ENCODE results near the gene DLEC1. TPM values are rescaled to one million over a fixed set of nuclear protein-coding genes. Genes with fewer than 3 reads are reported as not detected.

The DLEC1 gene
- total and polyA plus RNA-seq, 9 of the 15 experiments (the other 6 are each of a cell fraction or from before 2014, with no cell fraction given) = 0.07 to 0.08 TPM; not detected in 7

- TF ChIP-seq, protein P1, sequence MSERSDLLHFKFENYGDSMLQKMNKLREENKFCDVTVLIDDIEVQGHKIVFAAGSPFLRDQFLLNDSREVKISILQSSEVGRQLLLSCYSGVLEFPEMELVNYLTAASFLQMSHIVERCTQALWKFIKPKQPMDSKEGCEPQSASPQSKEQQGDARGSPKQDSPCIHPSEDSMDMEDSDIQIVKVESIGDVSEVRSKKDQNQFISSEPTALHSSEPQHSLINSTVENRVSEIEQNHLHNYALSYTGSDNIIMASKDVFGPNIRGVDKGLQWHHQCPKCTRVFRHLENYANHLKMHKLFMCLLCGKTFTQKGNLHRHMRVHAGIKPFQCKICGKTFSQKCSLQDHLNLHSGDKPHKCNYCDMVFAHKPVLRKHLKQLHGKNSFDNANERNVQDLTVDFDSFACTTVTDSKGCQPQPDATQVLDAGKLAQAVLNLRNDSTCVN (CRISPR knock-in tag; IDR thresholded peaks at IDR 0.05) = peak; percentile 83; the same call in 1 of the 2 replicates
- 0 out of 2 replicates have a peak, but pooled peaks have one; percentile 26 for TF ChIP-seq ZNF133 (CRISPR knock-in tag; IDR thresholded peaks at IDR 0.05)
- no peak for TF ChIP-seq PTRF (tag; IDR thresholded peaks at IDR 0.05)
- no peak for TF ChIP-seq ZNF586 (CRISPR knock-in tag; conservative IDR thresholded peaks at IDR 0.05)
- 0 out of 2 replicates have a peak, but pooled peaks have one; percentile 64 for TF ChIP-seq ZNF165 (CRISPR knock-in tag; IDR thresholded peaks at IDR 0.05; ENCODE audit: borderline replicate concordance)
- TF ChIP-seq GTF2E2 (tag; IDR thresholded peaks at IDR 0.05) = no peak
- TF ChIP-seq DPF2 (IDR thresholded peaks at IDR 0.05) = peak; percentile 51; the same call in 1 of the 2 replicates
- 0 out of 4 replicates have a peak, but pooled peaks of 1 of the 2 experiments have one; percentile 14 for TF ChIP-seq FOXA3 (CRISPR knock-in tag; conservative IDR thresholded peaks at IDR 0.05 in 1 of 2, IDR thresholded peaks at IDR 0.05 in 1 of 2)
- 0 out of 2 replicates have a peak, but pooled peaks have one; percentile 20 for TF ChIP-seq ARID1B (IDR thresholded peaks at IDR 0.05)
- TF ChIP-seq ZNF263 (CRISPR knock-in tag; IDR thresholded peaks at IDR 0.05; ENCODE audit: borderline replicate concordance) = peak; percentile 49; the same call in 1 of the 2 replicates
- no peak for TF ChIP-seq MEF2D (tag; conservative IDR thresholded peaks at IDR 0.05; ENCODE audit: low read depth)
- no peak for TF ChIP-seq POLR2H (tag; IDR thresholded peaks at IDR 0.05; ENCODE audit: low read depth)
- TF ChIP-seq TOE1 (IDR thresholded peaks at IDR 0.05; ENCODE audit: borderline replicate concordance) = peak; percentile 53; the same call in 1 of the 2 replicates
- TF ChIP-seq TOE1 (CRISPR knock-in tag; IDR thresholded peaks at IDR 0.05; ENCODE audit: borderline replicate concordance, low read depth) = no peak
- TF ChIP-seq ZNF644 (tag; IDR thresholded peaks at IDR 0.05; ENCODE audit: low read depth) = no peak
- TF ChIP-seq ZNF592 (IDR thresholded peaks at IDR 0.05) = no peak
- no peak for TF ChIP-seq SRSF3 (IDR thresholded peaks at IDR 0.05; ENCODE audit: insufficient read depth, low read length)
- TF ChIP-seq HDGF (IDR thresholded peaks at IDR 0.05) = peak; percentile 97
- TF ChIP-seq, protein P2, sequence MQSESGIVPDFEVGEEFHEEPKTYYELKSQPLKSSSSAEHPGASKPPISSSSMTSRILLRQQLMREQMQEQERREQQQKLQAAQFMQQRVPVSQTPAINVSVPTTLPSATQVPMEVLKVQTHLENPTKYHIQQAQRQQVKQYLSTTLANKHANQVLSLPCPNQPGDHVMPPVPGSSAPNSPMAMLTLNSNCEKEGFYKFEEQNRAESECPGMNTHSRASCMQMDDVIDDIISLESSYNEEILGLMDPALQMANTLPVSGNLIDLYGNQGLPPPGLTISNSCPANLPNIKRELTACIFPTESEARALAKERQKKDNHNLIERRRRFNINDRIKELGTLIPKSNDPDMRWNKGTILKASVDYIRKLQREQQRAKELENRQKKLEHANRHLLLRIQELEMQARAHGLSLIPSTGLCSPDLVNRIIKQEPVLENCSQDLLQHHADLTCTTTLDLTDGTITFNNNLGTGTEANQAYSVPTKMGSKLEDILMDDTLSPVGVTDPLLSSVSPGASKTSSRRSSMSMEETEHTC (IDR thresholded peaks at IDR 0.05) = no peak
- TF ChIP-seq, protein P3, sequence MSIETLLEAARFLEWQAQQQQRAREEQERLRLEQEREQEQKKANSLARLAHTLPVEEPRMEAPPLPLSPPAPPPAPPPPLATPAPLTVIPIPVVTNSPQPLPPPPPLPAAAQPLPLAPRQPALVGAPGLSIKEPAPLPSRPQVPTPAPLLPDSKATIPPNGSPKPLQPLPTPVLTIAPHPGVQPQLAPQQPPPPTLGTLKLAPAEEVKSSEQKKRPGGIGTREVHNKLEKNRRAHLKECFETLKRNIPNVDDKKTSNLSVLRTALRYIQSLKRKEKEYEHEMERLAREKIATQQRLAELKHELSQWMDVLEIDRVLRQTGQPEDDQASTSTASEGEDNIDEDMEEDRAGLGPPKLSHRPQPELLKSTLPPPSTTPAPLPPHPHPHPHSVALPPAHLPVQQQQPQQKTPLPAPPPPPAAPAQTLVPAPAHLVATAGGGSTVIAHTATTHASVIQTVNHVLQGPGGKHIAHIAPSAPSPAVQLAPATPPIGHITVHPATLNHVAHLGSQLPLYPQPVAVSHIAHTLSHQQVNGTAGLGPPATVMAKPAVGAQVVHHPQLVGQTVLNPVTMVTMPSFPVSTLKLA (conservative IDR thresholded peaks at IDR 0.05) = no peak
- peak; percentile 42; the same call in 1 of the 2 replicates for TF ChIP-seq HIVEP1 (CRISPR knock-in tag; IDR thresholded peaks at IDR 0.05)
Measured at GRCh38 chr3:38003371-38003816, 35.6 kb upstream of the DLEC1 start (continued).
